Fibroblast of skin of scalp (primary cell): ENCODE data around the gene MEPCE.

Experiments
- DNase-seq: peaks from one replicate; pipeline ENCODE4 v3.0.0-alpha.2; 2013

MEPCE gene

GRCh38 chr7:100406767-100407166, 22.9 kb upstream of the MEPCE start:
- DNase-seq = peak; percentile 26

- DNase-seq = peak; percentile 72
These were observed 22.1 kb upstream of the MEPCE start for GRCh38 chr7:100407285-100408180.

- no peak for DNase-seq
These were observed 18.5 kb upstream of the MEPCE start for GRCh38 chr7:100411101-100411500.

- no peak for DNase-seq
These were observed 16.3 kb upstream of the MEPCE start for GRCh38 chr7:100413346-100413745.

- no peak for DNase-seq
These were observed 15.7 kb upstream of the MEPCE start for GRCh38 chr7:100413889-100414288.

- no peak for DNase-seq
These were observed 14.2 kb upstream of the MEPCE start for GRCh38 chr7:100415448-100415847.

GRCh38 chr7:100418930-100419659, 10.5 kb upstream of the MEPCE start:
- peak; percentile 37 for DNase-seq

- no peak for DNase-seq
These were observed 9.9 kb upstream of the MEPCE start for GRCh38 chr7:100419660-100420226.

- no peak for DNase-seq
These were observed 6.3 kb upstream of the MEPCE start for GRCh38 chr7:100423315-100423714.

- DNase-seq = no peak
These were observed 4.3 kb upstream of the MEPCE start for GRCh38 chr7:100425347-100425746.

- no peak for DNase-seq
These were observed 3.1 kb upstream of the MEPCE start for GRCh38 chr7:100426516-100426915.

- no peak for DNase-seq
These were observed 1.9 kb upstream of the MEPCE start for GRCh38 chr7:100427762-100428198.

GRCh38 chr7:100428199-100428966, 1.2 kb upstream of the MEPCE start, which contains the start of gene ZCWPW1:
ZCWPW1 (minus strand) TSS chr7:100428703; CDS start chr7:100420649, 8,054 bp downstream.
- DNase-seq = peak; percentile 98

- DNase-seq = peak; percentile 100
These were observed 529 bp upstream of the MEPCE start for GRCh38 chr7:100428967-100429636.

GRCh38 chr7:100430493-100431285, 1.1 kb downstream of the MEPCE start:
- no peak for DNase-seq

GRCh38 chr7:100431286-100431735, 1.7 kb downstream of the MEPCE start:
- DNase-seq = no peak

- no peak for DNase-seq
These were observed 2.4 kb downstream of the MEPCE start for GRCh38 chr7:100432053-100432452.

GRCh38 chr7:100432621-100433275, 3.1 kb downstream of the MEPCE start:
- no peak for DNase-seq

- no peak for DNase-seq
These were observed 3.6 kb downstream of the MEPCE start for GRCh38 chr7:100433276-100433591.

- no peak for DNase-seq
These were observed 4.1 kb downstream of the MEPCE start for GRCh38 chr7:100433592-100434296.
